HG03520 (cell line): ENCODE data around the gene FBXO48.
"Not testable (repeated sequence)": the region's sequence is repeated elsewhere in the genome, so short reads cannot be mapped to it uniquely, and the experiment has no call there.

ENCODE experiments used
- ATAC-seq: cut with Tn5 transposase; IDR thresholded peaks from one replicate; pipeline ENCODE4 v1.9.1; 2021; ENCODE audit warnings: mild to moderate bottlenecking, moderate library complexity; ENCODE audit not compliant: unreplicated experiment

The FBXO48 gene, protein sequence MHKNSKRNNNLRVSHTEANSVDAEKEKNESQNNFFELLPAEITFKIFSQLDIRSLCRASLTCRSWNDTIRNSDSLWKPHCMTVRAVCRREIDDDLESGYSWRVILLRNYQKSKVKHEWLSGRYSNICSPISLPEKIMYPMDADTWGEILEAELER

DNA sequence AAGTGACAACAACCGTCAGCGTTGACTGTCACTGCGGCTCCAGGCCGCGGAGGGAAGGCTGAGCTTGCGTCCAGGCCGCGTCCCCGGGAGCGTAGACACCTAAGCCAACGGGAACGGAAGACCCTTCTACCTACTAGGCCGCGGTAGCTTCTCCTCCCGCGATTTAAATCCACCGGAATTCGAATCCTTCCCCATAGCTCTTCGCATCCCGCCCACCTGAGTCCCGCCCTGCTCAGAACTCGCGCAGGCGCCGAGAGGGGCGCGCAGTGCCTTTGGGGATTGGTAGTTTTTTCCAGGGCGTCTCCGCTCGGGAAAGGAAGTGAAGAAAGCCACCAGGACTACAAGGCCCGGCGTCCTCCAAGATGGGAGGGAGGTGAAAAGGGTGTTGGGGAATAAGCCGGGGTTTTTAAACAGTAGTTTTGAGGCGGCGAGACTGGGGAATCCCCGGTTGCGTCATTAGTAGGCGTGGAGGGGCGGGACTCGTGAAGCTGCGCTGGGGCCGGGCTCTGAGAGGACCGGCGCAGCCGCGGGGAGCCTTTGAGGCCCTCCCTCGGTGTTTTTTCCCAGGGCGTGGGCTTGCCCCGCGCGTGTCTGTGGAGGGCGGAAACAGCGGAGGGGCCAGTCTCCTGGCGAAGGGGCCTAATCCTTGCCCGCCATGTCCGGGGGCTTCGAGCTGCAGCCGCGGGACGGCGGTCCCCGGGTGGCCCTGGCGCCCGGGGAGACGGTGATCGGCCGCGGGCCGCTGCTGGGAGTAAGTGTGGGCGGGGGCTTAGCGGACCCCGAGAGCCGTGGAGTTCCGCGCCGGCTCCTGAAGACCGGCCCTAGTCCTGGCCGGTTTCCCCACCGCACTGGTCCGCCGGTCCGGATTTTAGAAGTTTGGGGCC, at the start of gene FBXO48, which contains the start of gene APLF:
TSS of gene FBXO48 (minus strand) at position 218 of the 884 bp plus-strand sequence. CDS start 2,149 bp downstream, outside the sequence.
TSS of gene APLF (plus strand) at position 509 of the 884 bp plus-strand sequence. CDS start at position 656, 147 bp downstream.
- ATAC-seq: peak; percentile 95

DNA sequence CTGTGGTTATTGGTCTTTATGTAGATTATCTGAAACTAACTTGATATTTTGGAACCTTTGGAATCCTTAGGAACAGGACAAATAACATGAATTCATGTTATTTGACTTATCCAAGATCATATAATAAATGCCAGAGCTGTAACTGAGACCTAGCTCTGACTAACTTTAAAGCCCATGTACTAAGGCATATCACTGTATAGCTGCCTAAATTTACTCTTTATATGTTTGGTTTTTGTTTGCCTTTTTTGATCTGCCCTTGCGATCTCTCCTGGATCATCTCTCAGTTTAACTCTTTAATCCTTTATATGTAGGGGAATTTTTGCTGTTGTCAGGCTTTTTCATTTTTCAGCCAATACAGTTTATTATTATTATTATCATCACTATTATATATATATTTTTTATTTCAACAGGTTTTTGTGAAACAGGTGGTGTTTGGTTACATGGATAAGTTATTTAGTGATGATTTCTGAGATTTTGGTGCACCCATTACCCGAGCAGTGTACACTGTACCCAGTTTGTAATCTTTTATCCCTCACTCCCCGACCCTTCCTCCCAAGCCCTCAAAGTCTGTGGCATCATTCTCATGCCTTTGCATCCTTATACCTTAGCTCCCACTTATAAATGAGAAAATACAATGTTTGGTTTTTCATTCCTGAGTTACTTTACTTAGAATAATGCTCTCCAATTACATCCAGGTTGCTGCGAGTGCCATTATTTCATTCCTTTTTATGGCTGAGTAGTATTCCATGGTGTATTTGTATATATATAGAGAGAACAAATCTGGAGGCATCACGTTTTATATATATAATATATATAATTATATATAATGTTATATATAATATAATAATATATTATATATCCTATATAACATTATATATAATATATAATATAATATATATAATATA, 49.2 kb upstream of the FBXO48 start:
- no peak for ATAC-seq

DNA sequence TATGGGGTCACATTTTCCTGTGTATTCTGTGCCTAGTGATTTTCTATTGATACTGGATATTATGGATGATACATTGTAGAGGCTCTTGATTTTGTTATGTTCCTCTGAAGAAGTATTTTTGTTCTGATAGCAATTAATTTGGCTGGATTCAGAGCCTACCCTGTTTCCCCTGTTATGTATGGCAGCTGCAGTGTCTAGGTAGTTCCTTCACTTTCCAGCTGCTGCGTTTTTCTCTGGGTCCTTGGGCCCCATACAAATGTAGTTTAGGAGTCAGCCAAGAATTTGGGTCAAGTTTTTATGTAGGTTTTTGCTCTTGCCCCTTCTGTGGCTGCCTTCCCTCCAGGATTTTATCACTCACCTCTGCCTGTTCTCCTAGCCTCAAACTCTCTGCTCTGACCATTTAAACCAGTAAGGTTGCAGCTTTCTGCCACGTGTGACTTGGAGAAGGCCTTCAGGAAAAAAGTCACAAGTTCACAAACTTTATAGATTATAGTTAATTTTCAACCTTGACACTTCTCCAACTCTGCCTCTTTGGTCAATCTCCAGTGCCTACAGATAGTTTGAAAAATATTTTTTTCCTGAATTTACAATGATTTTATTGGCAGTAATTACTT, 47.3 kb upstream of the FBXO48 start:
- ATAC-seq: no peak

DNA sequence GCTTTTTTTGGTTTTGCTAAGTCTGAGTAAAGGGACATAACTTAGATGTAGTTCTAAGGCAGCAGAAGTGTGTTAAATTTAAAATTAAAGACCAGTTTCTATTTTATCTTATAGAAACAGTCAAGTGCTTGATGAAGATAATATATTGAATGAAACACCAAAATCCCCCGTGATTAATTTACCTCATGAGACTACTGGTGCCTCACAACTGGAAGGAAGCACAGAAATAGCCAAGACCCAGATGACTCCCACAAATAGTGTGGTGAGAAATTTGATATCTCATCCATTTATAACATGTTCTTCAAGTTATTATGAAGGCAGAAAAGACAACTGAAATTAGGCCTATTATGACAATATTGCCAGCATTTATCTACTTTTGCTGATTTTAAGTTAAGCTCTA, 45.9 kb upstream of the FBXO48 start:
- no peak for ATAC-seq

DNA sequence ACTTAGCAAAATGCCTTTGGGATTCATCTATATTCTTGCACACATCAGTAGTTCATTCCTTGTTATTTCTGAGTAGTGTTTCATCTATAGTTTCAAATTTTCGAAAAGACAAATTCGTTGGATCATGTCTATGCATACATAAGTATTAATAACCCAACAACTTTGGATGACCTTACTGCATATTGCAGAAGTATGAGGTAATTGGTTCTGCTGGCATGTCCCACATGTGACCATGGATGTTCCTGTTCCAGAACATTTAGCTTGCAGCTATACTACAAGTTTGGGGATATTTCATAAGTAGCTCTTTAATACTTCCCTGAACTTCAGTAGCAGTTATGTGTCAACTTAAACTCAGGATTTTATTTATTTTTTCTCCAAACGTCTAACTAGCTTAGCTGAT, 45.2 kb upstream of the FBXO48 start:
- ATAC-seq: no peak

DNA sequence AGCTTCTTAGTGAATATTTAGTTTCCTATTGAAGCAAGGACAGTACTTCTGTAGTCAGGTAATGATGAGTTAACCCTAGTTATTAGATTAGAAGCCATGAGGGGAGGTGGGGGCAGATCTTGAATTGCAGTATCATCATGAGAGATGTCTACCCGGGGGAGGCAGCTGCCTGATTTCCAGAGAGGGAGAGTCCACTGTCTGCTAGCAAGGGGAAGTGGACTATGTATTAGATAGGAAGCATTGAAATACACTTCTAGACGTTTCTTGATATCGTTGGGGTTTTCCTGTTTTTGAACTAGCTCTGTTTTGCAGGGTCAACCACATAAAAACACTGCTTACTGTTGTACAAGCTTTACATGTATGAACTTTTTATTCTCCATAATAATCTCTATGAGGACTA, 39.1 kb upstream of the FBXO48 start:
- ATAC-seq: no peak

DNA sequence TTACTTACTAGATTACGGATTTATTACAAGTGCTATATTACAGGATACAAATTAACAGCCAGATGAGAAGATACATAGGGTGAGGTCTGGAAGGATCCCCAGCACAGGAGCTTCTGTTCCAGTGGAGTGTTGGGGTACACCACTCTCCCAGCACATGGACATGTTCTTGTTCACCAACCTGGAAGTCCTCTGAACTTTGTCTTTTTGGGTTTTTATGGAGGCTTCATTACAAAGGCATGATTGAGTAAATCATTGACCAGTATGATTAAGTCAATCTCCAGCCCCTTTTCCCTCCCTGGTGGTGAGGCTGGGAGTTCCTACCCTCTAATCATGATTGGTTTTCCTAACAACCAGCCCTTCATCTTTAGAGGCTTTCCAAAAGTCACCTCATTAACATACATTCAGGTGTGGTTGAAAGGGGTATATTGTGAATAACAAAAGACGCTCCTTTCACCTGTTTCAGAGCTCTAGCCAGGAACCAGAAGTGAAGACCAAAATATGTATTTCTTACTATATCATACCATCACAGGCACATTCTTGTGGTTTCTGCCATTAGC, 38.6 kb upstream of the FBXO48 start:
- no peak for ATAC-seq

DNA sequence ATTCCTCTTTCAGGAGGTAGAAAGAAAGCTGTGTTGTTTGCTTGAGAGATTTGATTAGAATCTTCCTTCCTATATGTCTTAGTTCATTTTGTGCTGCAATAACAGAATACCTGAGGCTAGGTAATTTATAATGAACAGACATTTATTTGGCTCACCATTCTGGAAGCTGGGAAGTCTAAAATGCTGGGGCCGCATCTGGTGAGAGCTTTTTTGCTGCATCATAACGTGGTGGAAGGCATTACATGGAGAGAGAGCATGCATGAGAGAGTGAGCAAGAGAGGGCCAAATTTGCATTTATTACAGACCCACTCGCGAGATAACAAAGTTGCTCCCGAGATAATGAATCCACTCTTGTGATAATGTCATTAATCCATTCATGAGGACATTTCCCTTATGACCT, 34.7 kb upstream of the FBXO48 start:
- no peak for ATAC-seq

DNA sequence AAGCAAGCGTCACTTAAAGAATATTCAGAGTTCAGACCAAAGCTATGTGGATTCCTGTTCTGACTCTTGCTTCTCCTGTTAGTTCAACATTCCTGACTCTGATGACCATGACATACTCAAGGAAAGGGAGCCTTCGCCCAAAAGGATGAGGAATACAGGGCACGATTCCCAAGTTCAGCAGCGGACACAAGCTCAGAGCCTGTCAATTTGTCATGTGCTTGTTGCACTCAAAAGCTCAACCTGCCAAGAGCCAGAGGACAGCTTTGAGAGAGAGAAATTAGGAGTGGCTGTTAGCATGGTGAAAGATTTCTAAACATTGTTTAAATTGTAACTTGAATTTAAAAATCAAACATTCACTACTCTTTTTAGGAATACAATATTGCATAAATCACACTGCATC, 33.6 kb upstream of the FBXO48 start:
- no peak for ATAC-seq

DNA sequence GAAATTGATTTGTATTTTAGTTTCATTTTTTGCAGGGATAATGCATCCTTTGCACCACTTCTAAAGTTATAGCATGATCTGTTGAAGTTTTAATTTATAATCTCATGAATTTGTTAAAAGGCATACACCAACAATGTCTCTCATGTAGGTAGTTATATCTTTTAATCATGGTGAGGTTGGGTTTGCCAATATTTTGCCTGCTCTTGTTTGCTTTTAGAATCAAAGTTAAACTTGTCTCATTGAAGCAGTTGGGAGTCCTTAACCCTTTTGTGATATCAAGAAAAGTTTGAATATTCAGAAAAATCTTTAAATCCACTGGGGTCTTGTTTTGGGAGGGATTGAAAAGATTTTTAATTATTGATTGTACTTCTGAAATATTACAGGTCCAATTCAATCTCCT, 32.0 kb upstream of the FBXO48 start:
- no peak for ATAC-seq

DNA sequence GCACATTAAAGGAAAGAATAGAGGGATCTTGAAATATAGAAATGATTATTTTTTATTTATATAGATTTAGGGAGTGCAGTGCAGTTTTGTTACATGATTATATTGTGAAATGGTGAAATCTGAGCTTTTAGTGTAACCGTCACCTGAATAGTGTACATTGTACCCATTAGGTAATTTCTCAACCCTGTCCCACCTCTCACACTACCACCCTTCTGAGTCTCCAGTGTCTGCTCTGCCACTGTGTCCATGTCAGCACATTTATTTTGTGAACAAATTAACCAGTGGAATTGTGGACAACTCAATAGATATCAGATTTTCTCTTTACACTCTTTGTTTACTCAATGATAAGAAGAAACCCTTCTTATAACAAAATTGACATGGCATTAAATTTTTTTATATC, 24.5 kb upstream of the FBXO48 start:
- no peak for ATAC-seq

DNA sequence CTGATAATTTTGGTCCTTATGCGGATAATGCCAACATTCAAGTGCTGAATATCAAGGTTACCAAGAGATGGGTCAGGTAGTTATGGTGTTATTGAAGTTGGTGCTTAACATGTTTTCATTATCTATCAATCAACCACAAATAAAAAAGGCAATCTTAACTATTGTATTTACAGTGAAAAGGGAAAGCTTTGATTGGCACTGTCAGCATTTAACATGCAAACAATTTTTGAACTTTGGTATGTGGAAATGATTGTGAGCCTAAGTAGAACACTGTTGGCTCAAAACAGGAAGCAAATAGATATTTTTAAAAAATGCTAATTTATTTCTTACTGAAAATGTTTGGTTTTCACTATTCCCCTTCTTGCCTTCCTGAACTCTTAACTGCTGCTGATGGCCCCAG, 22.2 kb upstream of the FBXO48 start:
- no peak for ATAC-seq

DNA sequence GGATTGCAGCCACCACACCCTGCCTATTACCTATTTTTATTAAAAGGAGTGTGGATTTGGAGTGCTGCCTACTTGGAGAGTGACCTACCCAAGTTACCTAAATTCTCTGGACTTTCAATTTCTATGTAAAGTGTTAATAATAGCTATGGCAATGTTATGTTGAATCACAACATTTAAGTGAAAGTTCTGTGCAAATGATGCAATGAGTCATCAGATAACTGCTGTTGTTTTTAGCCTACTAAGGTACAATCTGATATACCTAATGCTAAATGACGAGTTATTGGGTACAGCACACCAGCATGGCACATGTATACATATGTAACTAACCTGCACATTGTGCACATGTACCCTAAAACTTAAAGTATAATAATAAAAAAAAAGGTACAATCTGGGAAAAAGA, 21.5 kb upstream of the FBXO48 start:
- not testable (repeated sequence) for ATAC-seq

DNA sequence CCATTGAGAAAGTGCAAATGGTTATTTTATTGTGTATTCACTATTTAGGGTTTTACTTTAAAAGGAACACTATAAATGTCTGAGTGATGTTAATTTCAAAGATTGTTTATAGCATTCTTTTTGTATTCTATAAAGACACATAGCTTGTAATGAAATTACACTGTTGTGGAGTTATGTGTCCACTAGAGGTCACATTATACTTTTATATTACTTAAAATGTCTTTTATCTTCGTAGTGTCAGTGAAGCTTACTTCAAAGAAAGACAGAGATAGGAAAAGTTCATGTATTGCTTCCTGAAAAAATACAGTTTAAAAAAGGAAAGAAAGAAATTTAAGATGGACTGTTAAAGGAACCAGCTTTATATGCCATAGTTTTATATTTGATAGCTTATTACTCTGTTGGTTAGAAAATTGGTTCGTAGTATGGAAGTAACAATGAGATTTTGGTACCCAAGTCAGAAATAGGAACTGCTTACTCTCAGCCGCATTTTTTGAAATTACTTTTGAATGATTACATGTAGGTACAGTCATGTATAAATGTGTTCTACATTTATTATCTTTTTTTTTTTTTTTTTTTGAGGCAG, 20.8 kb upstream of the FBXO48 start:
- no peak for ATAC-seq

DNA sequence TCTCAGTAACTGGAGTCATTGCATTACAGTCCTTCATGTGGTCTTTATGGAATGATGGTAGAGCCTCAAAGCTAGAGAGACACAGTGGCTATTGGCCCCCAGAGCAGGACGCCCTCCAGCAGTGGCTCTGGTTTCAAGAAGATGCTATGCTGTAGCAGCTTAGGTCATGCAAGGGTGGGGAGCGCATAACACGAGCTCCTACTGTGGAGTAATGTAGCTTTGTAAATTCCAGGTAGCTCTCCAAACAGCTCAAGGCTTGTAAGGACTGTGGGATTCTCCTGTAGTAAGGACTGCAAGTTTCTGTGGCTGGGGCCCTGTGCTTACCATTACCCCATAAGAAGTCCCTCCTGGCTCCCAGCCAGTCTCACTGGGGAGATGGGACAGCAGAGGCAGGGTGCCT, 15.9 kb upstream of the FBXO48 start:
- no peak for ATAC-seq

DNA sequence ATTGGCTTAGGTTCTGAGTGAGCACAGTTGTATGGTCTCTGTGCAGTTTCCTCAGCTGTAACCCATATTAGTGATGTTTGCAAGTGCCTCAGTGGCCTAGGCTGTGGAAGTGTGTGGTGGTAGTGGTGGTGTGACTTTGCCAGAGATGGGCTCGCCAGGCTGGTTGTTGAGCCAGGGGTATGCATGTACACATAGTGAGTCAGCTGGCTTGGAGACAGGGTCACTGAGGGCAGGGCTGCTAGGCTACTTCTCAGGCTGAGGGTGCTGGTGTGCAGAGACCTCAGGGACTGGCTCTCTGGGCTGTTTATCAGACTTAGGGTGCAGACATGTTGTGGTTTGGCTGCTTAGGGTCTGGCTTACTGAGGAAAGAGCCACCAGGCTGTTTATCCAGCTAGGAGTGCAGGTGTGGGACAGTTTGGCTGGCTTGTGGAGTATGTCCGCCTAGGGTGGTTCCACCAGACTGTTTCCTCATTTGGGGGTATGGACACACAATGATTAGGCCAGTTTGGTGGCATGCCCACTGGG, 15.3 kb upstream of the FBXO48 start:
- no peak for ATAC-seq

DNA sequence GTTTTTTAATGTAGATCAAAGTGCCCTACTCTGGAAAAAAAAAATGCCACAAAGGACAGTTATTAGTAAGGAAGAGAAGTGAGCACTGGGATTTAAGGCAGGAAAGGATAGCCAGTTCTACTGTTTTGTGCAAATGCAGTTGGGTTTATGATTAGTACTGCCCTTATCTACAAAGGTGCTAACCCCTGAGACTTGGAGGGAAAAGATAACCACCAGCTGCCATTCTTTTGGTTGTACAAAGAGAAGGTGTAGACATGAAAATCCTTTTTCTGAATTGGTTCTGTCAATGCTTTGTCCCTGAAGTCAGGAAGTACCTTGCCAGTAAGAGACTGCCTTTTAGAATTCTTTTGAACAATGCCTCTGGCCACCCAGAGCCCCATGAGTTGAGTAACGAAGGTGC, 11.6 kb upstream of the FBXO48 start:
- ATAC-seq: no peak

DNA sequence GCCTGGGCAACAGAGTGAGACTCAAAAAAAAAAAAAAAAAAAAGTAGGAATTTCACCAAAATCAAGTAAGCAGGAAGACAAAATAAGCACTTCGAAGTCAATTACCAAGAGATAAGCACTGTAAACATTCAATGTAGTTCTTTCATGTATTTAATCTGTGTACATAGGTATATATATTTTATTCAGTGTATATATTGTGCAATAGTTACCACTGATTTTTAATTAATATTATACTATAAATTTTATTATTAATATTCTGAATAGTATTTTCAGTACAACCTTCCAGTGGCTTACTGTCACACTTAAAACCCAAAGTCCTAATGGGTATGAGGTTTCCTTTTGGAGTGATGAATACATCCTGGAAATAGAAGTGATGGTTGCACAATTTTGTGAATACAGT, 9.4 kb upstream of the FBXO48 start:
- ATAC-seq: no peak

DNA sequence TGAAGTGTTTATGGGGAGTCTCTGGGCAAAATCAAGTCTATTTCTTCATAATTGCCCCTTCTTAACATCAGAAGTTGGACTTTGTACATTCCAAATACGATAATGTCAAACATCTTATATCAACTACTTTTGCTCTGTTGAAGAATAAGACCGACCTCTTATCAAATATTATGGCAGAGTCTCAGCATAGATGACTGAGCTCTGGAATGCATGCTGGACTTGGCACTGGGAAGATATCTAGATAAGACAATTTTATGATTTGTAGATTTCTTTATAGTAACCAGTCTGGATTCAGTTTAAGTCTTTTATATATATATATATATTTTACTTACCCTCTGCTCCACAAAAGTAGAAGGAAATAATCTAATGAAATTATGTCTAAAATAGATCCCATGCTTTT, 8.5 kb upstream of the FBXO48 start:
- no peak for ATAC-seq

DNA sequence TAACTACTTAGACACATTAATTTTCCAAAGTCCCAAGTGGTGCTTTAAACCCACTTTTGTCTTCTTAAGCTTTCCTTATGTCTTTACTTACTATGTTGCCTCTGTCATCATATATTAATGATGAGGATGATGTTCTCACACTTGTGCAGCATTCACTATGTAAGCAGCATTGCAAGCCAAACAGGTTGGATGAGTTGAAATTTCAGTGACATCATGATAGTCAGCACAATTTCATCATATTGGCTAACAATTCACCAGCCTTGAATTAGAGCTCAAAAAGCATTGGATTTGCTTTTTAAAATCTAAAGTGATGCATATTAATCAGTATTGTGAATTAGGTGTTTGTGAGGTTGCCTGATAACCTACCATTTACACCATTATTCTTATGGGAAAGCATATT, 8.0 kb upstream of the FBXO48 start:
- ATAC-seq: no peak
